MCF 10A (cell line): ENCODE data around the gene DUSP28. TPM values are rescaled to one million over a fixed set of nuclear protein-coding genes. Genes with fewer than 3 reads are reported as not detected.

ENCODE experiments used
- BruUV-seq: library from RNA; stranded (reverse); fragments of 400-500 nt; replicated peaks from 2 replicates; lab custom pipeline; 2021; lab: Mats Ljungman, UMichigan
- CTCF ChIA-PET: fragments of 300-600 bp; sonication (Branson Sonifier 250); formaldehyde crosslinking; extraction: SDS; loops from one replicate; lab custom pipeline; 2021; ENCODE audit warnings: antibody characterized with exemption, inconsistent platforms; lab: Yijun Ruan, JAX
- POLR2A ChIA-PET: fragments of 300-600, 350-650 bp; sonication (Branson Sonifier 250); formaldehyde crosslinking; extraction: SDS; loops from one replicate; lab custom pipeline; 2020; ENCODE audit warnings: antibody characterized with exemption, inconsistent platforms; lab: Yijun Ruan, JAX
- DNase-seq: peaks from one replicate; pipeline ENCODE4 v3.0.0-alpha.2; 2018; ENCODE audit not compliant: unreplicated experiment
- H3K27ac Mint-ChIP-seq: one replicate; pipeline ENCODE4 v1.8.0; 2022; ENCODE audit warnings: mild to moderate bottlenecking, low read depth, mixed read lengths; ENCODE audit not compliant: unreplicated experiment
- H3K27me3 Mint-ChIP-seq: one replicate; pipeline ENCODE4 v1.8.0; 2022; ENCODE audit warnings: mixed read lengths; ENCODE audit not compliant: insufficient read depth, unreplicated experiment
- H3K36me3 Mint-ChIP-seq: one replicate; pipeline ENCODE4 v1.8.0; 2022; ENCODE audit warnings: mild to moderate bottlenecking, moderate library complexity, mixed read lengths; ENCODE audit not compliant: insufficient read depth, unreplicated experiment
- H3K4me1 Mint-ChIP-seq: one replicate; pipeline ENCODE4 v1.8.0; 2022; ENCODE audit warnings: mixed read lengths; ENCODE audit not compliant: insufficient read depth, unreplicated experiment
- H3K4me3 Mint-ChIP-seq: one replicate; pipeline ENCODE4 v1.8.0; 2022; ENCODE audit warnings: mild to moderate bottlenecking, moderate library complexity, mixed read lengths; ENCODE audit not compliant: unreplicated experiment
- H3K9me3 Mint-ChIP-seq: one replicate; pipeline ENCODE4 v1.8.0; 2022; ENCODE audit warnings: mixed read lengths; ENCODE audit not compliant: unreplicated experiment
- CTCF ChIP-seq: fragments of 200-600 bp; IDR thresholded peaks from one replicate; pipeline ENCODE4 v1.8.0; 2022; ENCODE audit warnings: antibody characterized with exemption, mild to moderate bottlenecking; ENCODE audit not compliant: unreplicated experiment
- intact Hi-C: fragments of 100-400 bp; cut with micrococcal nuclease; formaldehyde crosslinking; loops from 2 replicates; pipeline ENCODE4 v1.14.1; 2022
- total RNA-seq: library from RNA; stranded (reverse); gene quantifications from 2 replicates; pipeline ENCODE4 v1.2.3, GENCODE V29; 2022

DUSP28 gene
- total RNA-seq, 1 experiment from 2014 or later, result 5.2 TPM

GRCh38 chr2:240579071-240579762, 19.1 kb downstream of the DUSP28 start:
- Mint-ChIP-seq H3K9me3 (no peaks in the 10 kb centered on the region), H3K27me3 (no peaks in the 10 kb centered on the region), H3K4me1 (peaks cover 41% of the 10 kb centered on the region), H3K4me3 (peak overlapping the region; percentile 73), H3K36me3 (peaks cover 22% of the 10 kb centered on the region), H3K27ac (peak overlapping the region; percentile 99)
- no peak for TF ChIP-seq CTCF
- ChIA-PET POLR2A (interaction anchor here (0.6 to 4.8 kb wide), 7 partner anchors 10 to 554 kb away, joined by 3 to 87 read pairs (median 6); partner anchors contain the start of genes ANKMY1, DUSP28, NDUFA10 and RNPEPL1), CTCF (interaction anchor here (0.6 to 5.7 kb wide), 8 partner anchors 10 to 566 kb away, joined by 3 to 52 read pairs (median 5); partner anchors contain the start of gene RNPEPL1)
- no peak for DNase-seq
- no TSS peak for BruUV-seq
- intact Hi-C loops, result no loop called here

- Mint-ChIP-seq H3K9me3 (no peaks in the 10 kb centered on the region), H3K36me3 (peaks cover 22% of the 10 kb centered on the region), H3K27ac (peak overlapping the region; percentile 99), H3K4me1 (peaks cover 46% of the 10 kb centered on the region), H3K4me3 (peak overlapping the region; percentile 73), H3K27me3 (no peaks in the 10 kb centered on the region)
- POLR2A ChIA-PET, result interaction anchor here (0.6 to 4.8 kb wide), 11 partner anchors 9 to 555 kb away, joined by 3 to 87 read pairs (median 4); partner anchors contain the start of genes ANKMY1, DUSP28, NDUFA10 and RNPEPL1
- CTCF ChIA-PET, result interaction anchor here (0.6 to 5.7 kb wide), 10 partner anchors 9 to 566 kb away, joined by 3 to 52 read pairs (median 4); partner anchors contain the start of gene RNPEPL1
- BruUV-seq, result no TSS peak
- TF ChIP-seq CTCF, result no peak
- DNase-seq, result peak; percentile 98
- intact Hi-C loops, result no loop called here
These were observed 19.8 kb downstream of the DUSP28 start for GRCh38 chr2:240579771-240580614.

GRCh38 chr2:240581811-240582210, 21.7 kb downstream of the DUSP28 start:
- Mint-ChIP-seq H3K27me3 (no peaks in the 10 kb centered on the region), H3K4me3 (no peak overlapping the region), H3K27ac (peak overlapping the region; percentile 42), H3K36me3 (peaks cover 14% of the 10 kb centered on the region), H3K4me1 (peaks cover 46% of the 10 kb centered on the region), H3K9me3 (no peaks in the 10 kb centered on the region)
- CTCF ChIA-PET, result interaction anchor here (5.7 kb wide), 1 partner anchor 17 kb away, joined by 52 read pairs; no protein-coding TSS in a partner anchor
- POLR2A ChIA-PET, result interaction anchor here (0.6 to 4.8 kb wide), 4 partner anchors 15 to 148 kb away, joined by 3 to 87 read pairs (median 4); partner anchors contain the start of genes ANKMY1 and DUSP28
- intact Hi-C loops, result no loop called here
- BruUV-seq, result no TSS peak
- peak; percentile 30 for DNase-seq
- TF ChIP-seq CTCF, result no peak
